DOHH2 (cell line): ENCODE data around the gene PROM1.

ENCODE experiments used
- H3F3A ChIP-seq: fragments of 200-600 bp; sonication (generic), shearing (Covaris generic); 2 replicates; pipeline ENCODE4 v1.6.0; 2016; ENCODE audit warnings: antibody characterized with exemption, mild to moderate bottlenecking; ENCODE audit not compliant: control insufficient read depth, insufficient read depth
- H3K27ac ChIP-seq: fragments of 200-600 bp; sonication (generic); 2 replicates; pipeline ENCODE4 v1.5.1; 2014; ENCODE audit warnings: low read depth, mild to moderate bottlenecking, low read length, moderate library complexity
- H3K27me3 ChIP-seq: fragments of 200-600 bp; sonication (generic); 2 replicates; pipeline ENCODE4 v1.6.1; 2014; ENCODE audit warnings: mild to moderate bottlenecking, low read length, mixed read lengths; ENCODE audit not compliant: control insufficient read depth
- H3K36me3 ChIP-seq: fragments of 200-600 bp; sonication (generic); 2 replicates; pipeline ENCODE4 v1.6.1; 2014; ENCODE audit warnings: mild to moderate bottlenecking, low read length, moderate library complexity, mixed read lengths; ENCODE audit not compliant: control insufficient read depth
- H3K4me1 ChIP-seq: fragments of 200-600 bp; sonication (generic); 2 replicates; pipeline ENCODE4 v1.6.1; 2014; ENCODE audit warnings: mild to moderate bottlenecking, low read length, mixed read lengths; ENCODE audit not compliant: control insufficient read depth
- H3K4me2 ChIP-seq: fragments of 200-600 bp; sonication (generic); 2 replicates; pipeline ENCODE4 v1.6.0; 2014; ENCODE audit warnings: mild to moderate bottlenecking, low read length, moderate library complexity
- H3K4me3 ChIP-seq: fragments of 200-600 bp; sonication (generic); 2 replicates; pipeline ENCODE4 v1.5.1; 2014; ENCODE audit warnings: mild to moderate bottlenecking, low read length, mixed read lengths
- H3K79me2 ChIP-seq: fragments of 200-600 bp; sonication (generic); 2 replicates; pipeline ENCODE4 v1.6.1; 2014; ENCODE audit warnings: mild to moderate bottlenecking, low read length, mixed read lengths; ENCODE audit not compliant: control insufficient read depth
- H3K9me2 ChIP-seq: fragments of 200-600 bp; sonication (generic); replicated peaks from 2 replicates; pipeline ENCODE4 v1.6.1; 2014; ENCODE audit warnings: mild to moderate bottlenecking, low read length, mixed read lengths; ENCODE audit not compliant: control insufficient read depth
- H3K9me3 ChIP-seq: fragments of 200-600 bp; sonication (generic); 2 replicates; pipeline ENCODE4 v1.6.1; 2014; ENCODE audit warnings: antibody characterized with exemption, low read length, mixed read lengths; ENCODE audit not compliant: control insufficient read depth, insufficient read depth
- H4K20me1 ChIP-seq: fragments of 200-600 bp; sonication (generic); 2 replicates; pipeline ENCODE4 v1.6.0; 2014; ENCODE audit warnings: low read depth, mild to moderate bottlenecking, antibody characterized with exemption, low read length, moderate library complexity; ENCODE audit not compliant: control insufficient read depth, insufficient read depth
- CTCF ChIP-seq: fragments of 200-600 bp; sonication (generic); IDR thresholded peaks from one replicate; pipeline ENCODE4 v1.5.1; 2014; ENCODE audit warnings: antibody characterized with exemption, mild to moderate bottlenecking, low read depth, low read length; ENCODE audit not compliant: poor library complexity, severe bottlenecking
- EZH2phosphoT487 ChIP-seq: fragments of 200-600 bp; sonication (generic); IDR thresholded peaks from 2 replicates; pipeline ENCODE4 v1.6.1; 2017; ENCODE audit warnings: borderline replicate concordance, mild to moderate bottlenecking, antibody characterized with exemption, low read length, moderate library complexity, mixed read lengths

PROM1 gene

GRCh38 chr4:16129336-16129735 is 45.5 kb upstream of the PROM1 start:
- Histone ChIP-seq H3K9me3 (no peaks in the 10 kb centered on the region), H3K27me3 (0 out of 2 replicates have a peak, but pooled peaks cover 5% of the 10 kb centered on the region), H3F3A (no peaks in the 10 kb centered on the region), H3K27ac (no peak overlapping the region), H3K4me3 (no peak overlapping the region), H3K4me2 (no peak overlapping the region), H4K20me1 (no peaks in the 10 kb centered on the region), H3K36me3 (no peaks in the 10 kb centered on the region), H3K79me2 (no peaks in the 10 kb centered on the region), H3K9me2 (no peaks in the 10 kb centered on the region), H3K4me1 (no peaks in the 10 kb centered on the region)
- TF ChIP-seq CTCF (no peak), EZH2phosphoT487 (no peak)

GRCh38 chr4:16126714-16127113 is 42.9 kb upstream of the PROM1 start:
- Histone ChIP-seq H3K27ac (no peak overlapping the region), H3K9me2 (no peaks in the 10 kb centered on the region), H3F3A (no peaks in the 10 kb centered on the region), H3K4me3 (no peak overlapping the region), H3K4me1 (no peaks in the 10 kb centered on the region), H3K4me2 (no peak overlapping the region), H4K20me1 (no peaks in the 10 kb centered on the region), H3K27me3 (0 out of 2 replicates have a peak, but pooled peaks cover 10% of the 10 kb centered on the region), H3K9me3 (no peaks in the 10 kb centered on the region), H3K36me3 (no peaks in the 10 kb centered on the region), H3K79me2 (no peaks in the 10 kb centered on the region)
- no peak for TF ChIP-seq CTCF
- no peak for TF ChIP-seq EZH2phosphoT487

- no peak overlapping the region for H3K4me3 ChIP-seq
- no peak for TF ChIP-seq EZH2phosphoT487
- no peak for TF ChIP-seq CTCF
- H3K27ac ChIP-seq: no peak overlapping the region
- no peaks in the 10 kb centered on the region for H3K79me2 ChIP-seq
- no peaks in the 10 kb centered on the region for H3K4me1 ChIP-seq
- H3K36me3 ChIP-seq: no peaks in the 10 kb centered on the region
- no peaks in the 10 kb centered on the region for H3K9me3 ChIP-seq
- no peak overlapping the region for H3K4me2 ChIP-seq
- 0 out of 2 replicates have a peak, but pooled peaks cover 10% of the 10 kb centered on the region for H3K27me3 ChIP-seq
- H3K9me2 ChIP-seq: no peaks in the 10 kb centered on the region
- no peaks in the 10 kb centered on the region for H4K20me1 ChIP-seq
- H3F3A ChIP-seq: no peaks in the 10 kb centered on the region
Measured at GRCh38 chr4:16125571-16126445, 42.0 kb upstream of the PROM1 start.
